ENCODE measurements around the gene ARL3.

The ARL3 gene

DNA sequence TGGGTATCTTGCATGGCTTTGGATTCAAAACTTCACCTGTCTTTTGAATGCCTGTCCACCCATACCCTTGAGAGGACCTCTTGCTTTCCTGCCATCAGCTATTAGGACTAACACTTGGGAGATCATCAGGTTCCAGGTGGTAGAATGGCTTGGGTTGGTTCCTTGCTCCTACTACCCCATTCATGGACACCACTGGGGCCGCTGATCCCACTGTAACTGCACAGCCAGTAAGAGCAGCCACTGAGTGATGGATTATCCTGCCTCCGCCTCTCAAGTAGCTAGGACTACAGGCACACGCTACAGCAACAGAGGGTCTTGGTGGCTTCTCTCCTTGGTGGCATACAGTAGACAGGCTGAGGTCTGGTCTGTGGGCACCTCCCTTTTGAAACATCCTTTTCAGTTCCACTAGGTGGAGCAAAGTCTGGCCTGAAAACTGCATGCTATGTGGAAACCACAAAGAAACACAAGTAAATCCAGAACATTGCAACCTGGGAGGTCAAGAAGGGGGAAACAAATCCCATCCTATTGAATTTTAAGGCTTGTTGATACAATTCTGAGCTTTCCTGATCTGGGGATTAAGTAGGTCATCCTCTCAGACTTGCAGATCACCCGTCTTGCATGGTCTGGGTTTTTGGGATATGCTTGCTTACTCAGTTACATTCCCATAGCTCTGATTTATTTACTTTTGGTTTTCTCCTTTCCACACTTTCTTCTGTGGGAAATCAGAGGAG is 38.9 kb upstream of the ARL3 start:
- Histone ChIP-seq H4K20me1 (ENCODE audit: insufficient read depth) (no peaks in the 10 kb centered on the region), H3K79me2 (ENCODE audit: insufficient read depth, low read depth) (peaks cover 44% of the 10 kb centered on the region; the same call in 1 of the 2 replicates), H3K27ac (peak overlapping the region; percentile 23; the same call in 1 of the 2 replicates), H3K9ac (no peak overlapping the region), H3K36me3 (ENCODE audit: insufficient read depth) (no peaks in the 10 kb centered on the region), H2AFZ (ENCODE audit: low read depth) (no peak overlapping the region), H3K4me2 (peak overlapping the region; percentile 77), H3K4me1 (ENCODE audit: low read depth, poor library complexity, severe bottlenecking) (peaks cover 44% of the 10 kb centered on the region), H3K27me3 (ENCODE audit: insufficient read depth, low read depth) (no peaks in the 10 kb centered on the region), H3K4me3 (IDR thresholded peaks at IDR 0.05; ENCODE audit: insufficient read depth, low read depth, low read length) (no peak overlapping the region)
- TF ChIP-seq, protein P1, sequence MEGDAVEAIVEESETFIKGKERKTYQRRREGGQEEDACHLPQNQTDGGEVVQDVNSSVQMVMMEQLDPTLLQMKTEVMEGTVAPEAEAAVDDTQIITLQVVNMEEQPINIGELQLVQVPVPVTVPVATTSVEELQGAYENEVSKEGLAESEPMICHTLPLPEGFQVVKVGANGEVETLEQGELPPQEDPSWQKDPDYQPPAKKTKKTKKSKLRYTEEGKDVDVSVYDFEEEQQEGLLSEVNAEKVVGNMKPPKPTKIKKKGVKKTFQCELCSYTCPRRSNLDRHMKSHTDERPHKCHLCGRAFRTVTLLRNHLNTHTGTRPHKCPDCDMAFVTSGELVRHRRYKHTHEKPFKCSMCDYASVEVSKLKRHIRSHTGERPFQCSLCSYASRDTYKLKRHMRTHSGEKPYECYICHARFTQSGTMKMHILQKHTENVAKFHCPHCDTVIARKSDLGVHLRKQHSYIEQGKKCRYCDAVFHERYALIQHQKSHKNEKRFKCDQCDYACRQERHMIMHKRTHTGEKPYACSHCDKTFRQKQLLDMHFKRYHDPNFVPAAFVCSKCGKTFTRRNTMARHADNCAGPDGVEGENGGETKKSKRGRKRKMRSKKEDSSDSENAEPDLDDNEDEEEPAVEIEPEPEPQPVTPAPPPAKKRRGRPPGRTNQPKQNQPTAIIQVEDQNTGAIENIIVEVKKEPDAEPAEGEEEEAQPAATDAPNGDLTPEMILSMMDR (conservative IDR thresholded peaks at IDR 0.05; ENCODE audit: low read depth, low read length), result peak; percentile 75

DNA sequence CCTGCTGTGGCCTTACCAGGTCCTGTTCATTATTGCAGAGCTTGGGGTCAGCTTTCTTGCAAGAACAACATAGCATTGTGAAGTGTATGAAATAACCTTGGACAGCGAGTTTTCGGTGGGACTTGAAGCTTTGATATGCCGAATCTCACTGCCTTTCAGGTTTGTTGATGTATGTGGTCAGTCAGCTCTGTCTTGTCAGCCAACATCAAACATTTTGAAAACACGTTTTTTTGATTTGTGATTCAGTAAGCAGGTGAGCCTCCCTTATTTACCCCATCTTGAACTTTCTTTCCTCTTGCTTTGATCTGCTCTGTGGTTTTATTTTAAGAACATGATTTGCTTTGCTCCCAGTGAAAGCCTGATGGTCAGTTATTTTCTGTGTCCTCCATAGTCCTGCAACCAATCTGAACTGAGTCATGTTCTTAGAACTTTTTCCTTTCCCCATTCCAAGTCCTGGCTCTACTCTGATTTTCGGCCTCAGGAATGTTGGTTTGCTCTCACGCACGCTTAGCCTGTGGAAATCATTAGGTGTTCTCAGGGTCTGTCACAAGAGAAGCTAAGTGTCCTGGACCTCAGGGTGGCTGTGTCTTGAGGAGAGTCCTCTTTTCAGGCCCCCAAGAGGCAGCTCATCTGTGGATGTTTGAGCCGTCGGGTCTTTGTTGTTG is 38.2 kb upstream of the ARL3 start:
- Histone ChIP-seq H3K9ac (no peak overlapping the region), H3K27ac (no peak overlapping the region), H4K20me1 (ENCODE audit: insufficient read depth) (no peaks in the 10 kb centered on the region), H2AFZ (ENCODE audit: low read depth) (no peak overlapping the region), H3K4me1 (ENCODE audit: low read depth, poor library complexity, severe bottlenecking) (peaks cover 44% of the 10 kb centered on the region), H3K36me3 (ENCODE audit: insufficient read depth) (no peaks in the 10 kb centered on the region), H3K4me2 (no peak overlapping the region; the same call in 1 of the 2 replicates), H3K4me3 (IDR thresholded peaks at IDR 0.05; ENCODE audit: insufficient read depth, low read depth, low read length) (no peak overlapping the region), H3K27me3 (ENCODE audit: insufficient read depth, low read depth) (no peaks in the 10 kb centered on the region), H3K79me2 (ENCODE audit: insufficient read depth, low read depth) (peaks cover 48% of the 10 kb centered on the region; the same call in 1 of the 2 replicates)
- TF ChIP-seq, protein P1 (conservative IDR thresholded peaks at IDR 0.05; ENCODE audit: low read depth, low read length), result no peak

DNA sequence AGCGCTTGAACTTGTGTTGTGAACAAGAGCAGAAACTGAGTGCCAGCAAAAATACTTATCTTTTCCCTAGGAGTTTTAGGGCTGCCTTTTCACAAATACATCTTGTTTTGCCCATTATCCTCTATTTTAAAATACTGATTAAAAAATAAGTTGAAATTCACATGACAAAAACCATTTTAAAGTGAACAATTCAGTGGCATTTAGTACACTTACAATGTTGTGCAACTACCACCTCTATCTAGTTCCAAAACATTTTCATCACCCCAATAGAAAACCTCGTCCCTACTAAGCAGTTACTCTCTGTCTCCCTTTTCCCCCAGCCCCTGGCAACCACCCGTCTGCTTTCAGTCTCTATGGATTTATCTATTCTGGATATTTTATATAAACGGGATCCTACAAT is 31.0 kb upstream of the ARL3 start:
- H4K20me1 ChIP-seq (ENCODE audit: insufficient read depth), result no peaks in the 10 kb centered on the region
- H3K27ac ChIP-seq, result no peak overlapping the region
- no peaks in the 10 kb centered on the region for H3K36me3 ChIP-seq (ENCODE audit: insufficient read depth)
- H3K4me1 ChIP-seq (ENCODE audit: low read depth, poor library complexity, severe bottlenecking), result peaks cover 30% of the 10 kb centered on the region
- no peak overlapping the region for H3K9ac ChIP-seq
- H2AFZ ChIP-seq (ENCODE audit: low read depth), result no peak overlapping the region
- H3K4me3 ChIP-seq (IDR thresholded peaks at IDR 0.05; ENCODE audit: insufficient read depth, low read depth, low read length), result no peak overlapping the region
- TF ChIP-seq, protein P1 (conservative IDR thresholded peaks at IDR 0.05; ENCODE audit: low read depth, low read length), result no peak
- H3K27me3 ChIP-seq (ENCODE audit: insufficient read depth, low read depth), result no peaks in the 10 kb centered on the region
- peak overlapping the region; percentile 86 for H3K4me2 ChIP-seq
- H3K79me2 ChIP-seq (ENCODE audit: insufficient read depth, low read depth), result peaks cover 36% of the 10 kb centered on the region; the same call in 1 of the 2 replicates

DNA sequence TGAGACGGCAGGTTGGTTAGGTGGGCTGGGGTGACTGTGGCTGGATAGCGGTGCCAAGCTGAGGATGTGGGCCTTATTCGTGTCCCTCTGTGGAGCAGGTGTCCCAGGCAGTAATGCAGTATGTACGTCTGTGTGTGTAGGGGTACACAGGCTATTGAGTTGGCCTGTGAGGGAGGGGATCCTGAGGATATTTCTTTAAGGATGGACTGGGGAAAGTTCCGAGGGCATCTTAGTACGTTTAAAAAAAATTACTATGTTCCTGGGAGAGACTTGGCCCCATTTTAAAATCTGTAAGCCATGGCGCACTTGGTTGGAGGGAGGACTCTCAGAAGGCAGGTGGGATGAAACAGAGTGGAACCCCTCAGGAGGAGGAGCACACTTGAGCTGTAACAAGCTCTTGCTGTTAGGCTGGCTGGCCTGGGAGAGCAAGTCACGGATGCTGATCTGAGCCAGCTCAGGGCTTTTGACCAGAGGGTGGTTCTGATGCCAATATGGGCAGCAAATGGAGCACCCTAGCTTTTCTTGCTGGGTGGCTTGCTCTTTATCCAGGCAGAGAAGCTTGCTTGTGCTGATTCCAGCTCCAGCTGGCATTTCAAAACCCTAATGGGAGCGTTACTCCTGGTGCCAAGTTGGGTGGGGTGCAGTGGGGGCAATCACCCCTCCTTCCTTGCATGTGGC is 30.3 kb upstream of the ARL3 start:
- Histone ChIP-seq H3K79me2 (ENCODE audit: insufficient read depth, low read depth) (peaks cover 31% of the 10 kb centered on the region; the same call in 1 of the 2 replicates), H3K4me2 (peak overlapping the region; percentile 86), H3K4me1 (ENCODE audit: low read depth, poor library complexity, severe bottlenecking) (peaks cover 26% of the 10 kb centered on the region), H4K20me1 (ENCODE audit: insufficient read depth) (no peaks in the 10 kb centered on the region), H3K9ac (peak overlapping the region; percentile 52; the same call in 1 of the 2 replicates), H3K36me3 (ENCODE audit: insufficient read depth) (no peaks in the 10 kb centered on the region), H3K4me3 (IDR thresholded peaks at IDR 0.05; ENCODE audit: insufficient read depth, low read depth, low read length) (no peak overlapping the region), H3K27me3 (ENCODE audit: insufficient read depth, low read depth) (no peaks in the 10 kb centered on the region), H3K27ac (no peak overlapping the region), H2AFZ (ENCODE audit: low read depth) (0 out of 2 replicates have a peak overlapping the region, but pooled peaks have one; percentile 19)
- TF ChIP-seq, protein P1 (conservative IDR thresholded peaks at IDR 0.05; ENCODE audit: low read depth, low read length), result no peak
